A549 treated with Mapracorat at 1 μM for 4 hours (cell line): ENCODE results near the gene ADAMTS5. TPM values are rescaled to one million over a fixed set of nuclear protein-coding genes. Genes with fewer than 3 reads are reported as not detected.

Experiments
- total RNA-seq: library from RNA; stranded (reverse); fragments of 200-300 nt; extraction: Qiagen RNA extraction; gene quantifications from 5 replicates; pipeline ENCODE4 v1.2.3, GENCODE V29; 2022

Gene ADAMTS5
- not detected in 5 replicates for total RNA-seq

DNA sequence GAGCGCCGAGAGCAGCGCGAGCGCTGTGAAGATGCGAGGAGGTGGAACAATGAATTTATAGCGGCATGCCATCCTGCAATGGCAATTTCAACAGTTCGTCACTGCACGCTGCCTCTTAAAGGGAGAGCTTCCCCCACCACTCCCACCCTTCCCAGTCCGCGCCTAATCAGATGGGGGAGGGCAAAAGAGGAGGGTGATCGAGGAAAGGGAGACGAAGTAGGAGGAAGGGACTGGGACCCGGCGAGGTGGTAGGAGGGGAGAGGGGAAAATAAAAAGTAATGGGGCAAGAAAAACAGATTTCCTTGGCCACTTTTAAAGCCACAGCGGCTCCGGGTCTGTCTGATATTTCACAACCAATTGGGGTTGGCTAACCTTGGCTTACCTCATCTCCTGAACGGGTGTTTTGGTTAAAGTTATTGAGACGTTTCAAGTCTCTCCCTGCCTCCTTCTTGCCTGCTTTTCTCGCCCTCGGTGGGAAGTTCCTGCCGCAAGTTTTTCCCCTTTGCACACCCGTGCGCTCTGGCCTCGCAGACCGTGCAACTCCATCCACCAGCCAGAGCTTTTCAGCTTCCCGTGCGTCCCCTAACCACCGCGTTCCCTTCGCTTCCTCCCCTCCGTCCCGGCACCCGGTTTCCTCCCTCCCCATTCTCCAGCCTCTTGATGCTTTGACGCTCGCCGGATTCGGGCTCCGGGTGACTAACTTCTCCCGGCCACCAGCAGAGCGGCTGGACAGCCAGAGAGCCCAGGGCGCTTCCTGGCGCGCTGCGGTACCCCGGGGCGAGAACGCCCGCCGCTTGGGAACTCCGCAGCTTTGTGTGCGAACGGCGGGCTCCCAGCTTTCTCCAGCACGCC, at the start of gene ADAMTS5:
Gene ADAMTS5 (minus strand): TSS at position 27 of the 852 bp plus-strand sequence. CDS start 697 bp downstream, outside the sequence.

Other genes starting within 250 kb of the ADAMTS5 start
- gene ADAMTS1, start 121.7 kb downstream of the ADAMTS5 start, total RNA-seq: 0.05 to 0.34 TPM (median 0.08 TPM) in 5 replicates